NCI-H460 (cell line): ENCODE data around the gene KIF27. TPM values are rescaled to one million over a fixed set of nuclear protein-coding genes. Genes with fewer than 3 reads are reported as not detected.
A peak's percentile ranks its signal among the peaks of the same experiment; 100 is the strongest.
"Not testable (repeated sequence)": the region's sequence is repeated elsewhere in the genome, so short reads cannot be mapped to it uniquely, and the experiment has no call there.

Experiments
- DNase-seq: peaks from one replicate; pipeline ENCODE4 v3.0.0-alpha.2; 2016; ENCODE audit warnings: low read depth; ENCODE audit errors: extremely low read depth
- total RNA-seq: library from RNA; depleted of rRNA; stranded (reverse); fragments of >200 nt; shearing (Covaris generic); gene quantifications from 2 replicates; pipeline ENCODE4 v1.2.3, GENCODE V29; 2014; rRNA removed

Gene KIF27
- total RNA-seq, 1 experiment from 2014 or later: 4.6 TPM

DNA sequence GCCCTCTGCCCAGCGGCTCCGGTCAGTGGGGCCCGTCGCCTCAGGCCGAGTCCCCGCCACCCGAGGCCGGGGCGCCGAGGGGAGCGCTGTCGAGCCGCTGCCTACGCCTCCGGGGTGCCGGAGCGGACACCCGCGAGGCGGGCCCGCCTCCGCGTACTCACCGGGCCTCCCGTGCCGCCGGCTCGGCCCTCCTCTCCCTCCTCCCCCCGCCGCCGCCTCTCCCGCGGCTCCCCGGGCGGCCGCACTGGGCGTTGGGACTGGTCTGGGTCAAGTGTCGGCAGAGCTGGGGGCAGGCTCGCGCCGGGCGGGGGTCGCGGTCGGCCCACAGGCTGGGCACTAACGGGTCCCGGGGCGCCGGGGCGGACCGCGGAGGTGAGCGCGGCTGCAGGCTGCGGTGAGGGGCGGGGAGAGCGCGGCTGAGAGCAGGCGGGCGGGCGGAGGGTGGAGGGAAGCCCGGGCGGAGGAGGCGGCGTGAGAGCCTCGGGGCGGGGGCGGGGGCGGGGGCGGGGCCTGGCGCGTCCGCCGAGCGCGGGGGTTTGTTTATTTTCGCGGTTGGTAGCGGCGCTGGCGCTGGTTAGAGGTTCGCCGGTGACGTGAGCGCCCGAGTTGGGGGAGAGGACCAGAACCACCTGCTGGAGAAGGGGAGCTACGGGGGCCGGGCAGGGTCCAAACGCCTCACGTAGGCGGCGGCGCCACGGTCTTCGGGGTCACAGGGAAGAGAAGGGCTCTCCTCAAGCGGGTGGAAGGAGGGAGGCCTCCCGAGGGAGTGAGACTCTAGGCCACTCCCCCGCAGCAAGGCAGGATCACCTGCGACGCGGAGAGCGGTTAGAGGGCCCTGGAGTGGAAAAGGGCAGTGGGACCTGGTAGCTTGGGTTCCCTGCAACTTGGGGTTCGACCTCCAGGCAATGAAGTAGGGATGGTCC is 103.6 kb downstream of the KIF27 start, which contains the start of gene GKAP1:
TSS of gene GKAP1 (minus strand) at position 414 of the 923 bp plus-strand sequence. CDS start 11,252 bp downstream, outside the sequence.
- DNase-seq: peak; percentile 52

DNA sequence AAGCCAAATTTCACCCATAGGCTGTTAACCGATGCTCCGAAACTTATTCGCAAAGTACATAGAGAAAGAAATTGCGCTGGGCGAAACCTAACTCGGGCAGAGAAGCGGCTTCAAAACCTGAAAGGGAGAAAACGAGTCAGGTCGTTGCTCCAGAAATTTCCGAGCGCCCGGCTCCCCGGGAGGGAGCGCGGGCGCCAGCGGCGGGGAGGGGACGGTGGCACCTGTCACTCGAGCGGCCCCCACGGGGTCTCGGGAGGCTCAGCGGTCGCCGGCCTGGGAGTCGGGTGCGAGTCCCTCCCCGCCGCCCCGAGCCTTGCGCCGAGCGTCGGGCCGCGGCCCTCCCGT is 104.2 kb downstream of the KIF27 start:
- not testable (repeated sequence) for DNase-seq

DNA sequence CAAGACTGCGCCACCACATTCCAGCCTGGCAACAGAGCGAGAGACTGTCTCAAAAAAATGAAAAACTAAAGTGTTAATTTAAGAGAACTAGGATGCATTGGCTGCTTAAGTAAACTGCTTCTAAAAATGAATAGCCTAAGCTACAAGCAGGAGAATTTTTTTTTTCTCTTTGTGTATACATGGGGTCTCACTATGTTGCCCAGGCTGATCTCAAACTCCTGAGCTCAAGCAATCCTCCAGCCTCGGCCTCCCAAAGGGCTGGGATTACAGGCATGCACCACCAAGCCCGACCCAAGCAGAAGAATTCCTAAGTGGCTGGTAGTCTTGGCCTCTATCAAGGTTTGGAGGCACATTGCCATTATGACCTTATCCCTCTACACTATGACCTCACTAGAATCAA is 106.1 kb downstream of the KIF27 start:
- DNase-seq: not testable (repeated sequence)

DNA sequence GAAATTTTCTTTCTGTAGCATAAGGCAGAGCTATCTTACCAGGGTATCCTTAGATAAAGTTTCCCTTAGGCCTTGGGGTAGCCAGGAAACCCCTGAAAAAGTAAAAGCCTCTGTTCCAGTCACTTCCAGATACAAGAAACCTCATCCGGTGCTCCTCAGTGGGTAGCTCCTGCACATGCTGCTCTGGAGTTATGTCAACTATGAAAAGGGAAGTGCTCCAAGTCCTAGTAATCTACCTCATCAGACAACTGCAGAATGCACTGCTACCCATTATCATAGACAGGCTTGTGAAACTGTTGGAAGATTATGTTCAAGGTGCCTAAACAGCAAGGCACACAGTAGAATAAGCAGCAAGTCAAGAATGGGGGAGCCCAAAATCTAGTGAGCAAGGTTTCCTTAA is 112.0 kb downstream of the KIF27 start:
- not testable (repeated sequence) for DNase-seq

DNA sequence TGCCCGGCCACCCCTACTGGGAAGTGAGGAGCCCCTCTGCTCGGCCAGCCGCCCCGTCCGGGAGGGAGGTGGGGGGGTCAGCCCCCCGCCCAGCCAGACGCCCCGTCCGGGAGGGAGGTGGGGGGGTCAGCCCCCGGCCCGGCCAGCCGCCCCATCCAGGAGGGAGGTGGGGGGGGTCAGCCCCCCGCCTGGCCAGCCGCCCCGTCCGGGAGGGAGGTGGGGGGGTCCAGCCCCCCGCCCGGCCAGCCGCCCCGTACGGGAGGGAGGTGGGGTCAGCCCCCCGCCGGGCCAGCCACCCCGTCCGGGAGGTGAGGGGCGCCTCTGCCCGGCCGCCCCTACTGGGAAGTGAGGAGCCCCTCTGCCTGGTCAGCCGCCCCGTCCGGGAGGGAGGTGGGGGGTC is 116.8 kb downstream of the KIF27 start:
- not testable (repeated sequence) for DNase-seq

DNA sequence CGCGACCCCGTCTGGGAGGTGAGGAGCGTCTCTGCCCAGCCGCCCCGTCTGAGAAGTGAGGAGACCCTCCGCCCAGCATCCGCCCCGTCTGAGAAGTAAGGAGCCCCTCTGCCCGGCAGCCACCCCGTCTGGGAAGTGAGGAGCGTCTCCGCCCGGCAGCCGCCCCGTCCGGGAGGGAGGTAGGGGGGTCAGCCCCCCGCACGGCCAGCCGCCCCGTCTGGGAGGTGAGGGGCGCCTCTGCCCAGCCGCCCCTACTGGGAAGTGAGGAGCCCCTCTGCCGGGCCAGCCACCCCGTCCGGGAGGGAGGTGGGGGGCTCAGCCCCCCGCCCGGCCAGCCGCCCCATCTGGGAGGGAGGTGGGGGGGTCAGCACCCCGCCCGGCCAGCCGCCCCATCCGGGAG is 117.3 kb downstream of the KIF27 start:
- not testable (repeated sequence) for DNase-seq

DNA sequence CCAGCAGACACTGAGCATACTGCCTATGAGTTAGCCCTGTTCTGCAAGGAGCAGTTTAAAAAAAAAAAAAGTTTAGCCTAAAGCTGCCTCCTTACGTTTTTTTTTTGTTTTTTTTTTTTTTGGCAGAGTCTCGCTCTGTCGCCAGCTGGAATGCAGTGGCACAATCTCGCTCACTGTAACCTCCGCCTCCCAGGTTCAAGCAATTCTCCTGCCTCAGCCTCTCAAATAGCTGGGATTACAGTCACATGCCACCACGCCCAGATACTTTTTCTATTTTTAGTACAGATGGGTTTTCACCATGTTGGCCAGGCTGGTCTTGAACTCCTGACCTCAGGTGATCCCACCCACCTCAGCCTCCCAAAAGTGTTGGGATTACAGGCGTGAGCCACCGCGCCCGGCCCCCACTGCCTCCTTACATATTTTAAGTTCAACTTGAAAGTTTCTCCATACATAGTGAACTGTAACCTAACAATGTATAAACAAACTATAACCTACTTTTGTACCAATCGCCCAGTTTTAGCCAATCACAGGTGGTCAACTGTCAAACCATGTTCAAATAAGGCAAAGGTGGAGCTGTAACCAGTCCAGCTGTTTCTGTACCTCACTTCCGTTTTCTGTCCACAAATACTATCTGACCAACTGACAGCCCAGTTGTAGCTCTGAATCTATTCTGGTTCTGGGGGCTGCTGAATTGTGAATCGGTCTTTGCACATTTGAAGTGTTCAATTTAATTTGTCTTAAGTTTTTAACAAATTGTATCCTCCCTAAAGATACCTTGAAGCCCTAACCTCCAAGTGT is 120.8 kb downstream of the KIF27 start:
- no peak for DNase-seq

DNA sequence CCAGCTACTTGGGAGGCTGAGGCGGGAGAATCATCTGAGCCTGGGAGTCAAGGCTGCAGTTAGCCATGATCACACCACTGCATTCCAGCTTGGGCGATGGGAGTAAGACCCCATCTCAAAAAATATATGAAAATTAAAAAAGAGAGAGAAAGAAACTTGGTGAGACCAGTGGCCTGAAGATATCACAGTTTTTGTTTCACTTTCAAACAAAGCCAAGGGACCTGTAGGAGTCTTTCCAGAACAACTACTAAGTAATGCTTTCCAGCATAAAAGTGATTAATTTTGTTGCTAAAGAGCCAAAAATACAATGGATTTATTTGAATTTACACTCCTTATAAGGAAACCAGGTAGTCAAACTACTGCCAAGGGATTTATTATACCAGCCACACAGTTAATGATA is 127.2 kb downstream of the KIF27 start:
- no peak for DNase-seq

DNA sequence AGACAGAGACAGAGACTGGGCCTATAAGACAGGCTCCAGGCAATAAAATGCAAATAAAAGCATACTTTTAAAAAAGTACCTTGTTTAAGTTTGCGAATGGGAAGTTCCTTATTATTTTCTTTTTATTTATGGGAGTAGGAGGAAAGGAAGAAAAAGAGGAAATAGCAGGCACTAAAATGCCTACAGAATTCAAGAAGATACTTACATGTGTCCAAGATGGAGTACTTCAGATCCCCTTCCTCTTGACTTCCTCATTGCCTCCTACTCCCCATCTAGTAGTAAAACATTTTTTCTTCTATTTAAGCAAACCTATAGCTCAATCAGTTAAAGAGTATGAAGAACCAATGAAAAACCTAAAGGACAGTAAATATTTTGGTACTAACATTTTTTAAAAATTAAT is 128.5 kb downstream of the KIF27 start:
- no peak for DNase-seq

Other genes with a start within 250 kb of the KIF27 start
- gene UBQLN1, start 213.5 kb downstream of the KIF27 start, total RNA-seq: 111 and 114 TPM in 2 replicates
- gene GKAP1, start 103.7 kb downstream of the KIF27 start, total RNA-seq: 4.4 and 6.8 TPM in 2 replicates
- 840 and 845 TPM in 2 replicates for gene HNRNPK, start 58.8 kb upstream of the KIF27 start, total RNA-seq
- gene RMI1, start 59.4 kb upstream of the KIF27 start, total RNA-seq: 3.8 and 8.7 TPM in 2 replicates